Left lobe of liver (tissue), 2 donors: ENCODE data around the gene APOLD1. TPM values are rescaled to one million over a fixed set of nuclear protein-coding genes. Genes with fewer than 3 reads are reported as not detected.
"Not testable (repeated sequence)": the region's sequence is repeated elsewhere in the genome, so short reads cannot be mapped to it uniquely, and the experiment has no call there.

Experiments
- ATAC-seq: fragments of 200-7000 bp; cut with Tn5 transposase; one replicate; pipeline ENCODE4 v1.9.1; 2020; ENCODE audit warnings: mild to moderate bottlenecking, moderate library complexity
- DNase-seq: peaks from one replicate; pipeline ENCODE4 v3.0.0-alpha.2; 2020; ENCODE audit warnings: low spot score
- total RNA-seq: library from RNA; stranded (reverse); gene quantifications from one replicate; pipeline ENCODE4 v1.2.1, GENCODE V29; 2021
- donor health status: DM: no; HTN: no; CAD: no; lungs with moderate emphysema.
- donor health status: DM: no; HTN: yes; CAD: no.

The APOLD1 gene, protein sequence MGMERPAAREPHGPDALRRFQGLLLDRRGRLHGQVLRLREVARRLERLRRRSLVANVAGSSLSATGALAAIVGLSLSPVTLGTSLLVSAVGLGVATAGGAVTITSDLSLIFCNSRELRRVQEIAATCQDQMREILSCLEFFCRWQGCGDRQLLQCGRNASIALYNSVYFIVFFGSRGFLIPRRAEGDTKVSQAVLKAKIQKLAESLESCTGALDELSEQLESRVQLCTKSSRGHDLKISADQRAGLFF
- 1.5 TPM for total RNA-seq

DNA sequence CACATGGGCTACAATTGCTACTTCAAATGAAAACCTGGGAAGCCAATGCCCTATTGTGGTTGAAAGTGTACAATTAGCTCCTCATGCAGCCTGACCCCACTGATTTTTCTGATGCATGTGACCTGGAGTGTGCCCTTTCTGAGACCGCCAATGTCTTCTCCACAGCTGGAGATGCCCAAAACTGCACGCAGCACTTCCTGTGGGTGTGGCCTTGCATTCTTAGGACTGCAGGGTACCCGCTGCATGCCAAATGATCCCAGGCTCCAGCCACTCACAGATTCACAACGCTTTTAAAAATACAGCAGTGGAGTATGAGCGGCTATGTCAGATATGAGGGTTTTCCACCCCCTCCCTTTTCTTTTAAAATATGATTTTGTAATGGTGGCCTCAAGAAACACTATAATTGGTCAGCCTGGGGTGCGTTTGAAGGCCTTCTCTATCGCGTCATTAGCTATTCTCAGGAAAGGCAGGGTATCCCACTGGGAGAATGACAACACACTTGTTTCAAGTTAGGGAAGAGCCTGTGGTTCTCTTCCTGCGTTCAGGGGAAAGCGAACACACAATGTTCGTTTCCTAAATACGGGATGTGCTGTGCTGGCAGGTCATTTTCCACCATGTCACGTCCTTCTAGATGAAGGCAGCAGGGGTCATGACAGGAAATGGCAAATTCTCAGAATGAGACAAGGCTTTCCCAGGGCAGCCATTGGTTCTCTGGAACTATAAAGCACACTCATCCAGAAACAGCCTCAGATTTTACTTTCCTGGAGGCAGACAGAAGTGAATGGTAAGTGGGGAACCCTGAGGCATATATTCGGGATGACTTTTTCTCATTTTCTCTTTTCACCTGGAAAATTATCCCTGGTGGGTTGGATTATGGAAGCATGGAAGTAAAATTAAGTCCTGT is at the start of gene APOLD1:
Gene APOLD1 (plus strand): TSS at position 749 of the 904 bp plus-strand sequence. CDS start 33 bp downstream, at position 782.
- ATAC-seq (no peak), DNase-seq (no peak)

GRCh38 chr12:12736759-12737676 is 48.4 kb upstream of the APOLD1 start:
- ATAC-seq (peak; percentile 87), DNase-seq (no peak)

- ATAC-seq, DNase-seq: not testable (repeated sequence)
Observed at GRCh38 chr12:12738152-12738551, 47.3 kb upstream of the APOLD1 start.

GRCh38 chr12:12741660-12742059 is 43.8 kb upstream of the APOLD1 start:
- DNase-seq (no peak), ATAC-seq (peak; percentile 48)

- no peak for ATAC-seq
- DNase-seq, result no peak
Observed at GRCh38 chr12:12744546-12745305, 40.7 kb upstream of the APOLD1 start.

- DNase-seq (no peak), ATAC-seq (no peak)
Observed at GRCh38 chr12:12745576-12746211, 39.8 kb upstream of the APOLD1 start.

- DNase-seq (no peak), ATAC-seq (no peak)
Observed at GRCh38 chr12:12747278-12747677, 38.2 kb upstream of the APOLD1 start.

- ATAC-seq (no peak), DNase-seq (no peak)
Observed at GRCh38 chr12:12748044-12748443, 37.4 kb upstream of the APOLD1 start.

- peak; percentile 55 for ATAC-seq
- no peak for DNase-seq
Observed at GRCh38 chr12:12749433-12749832, 36.0 kb upstream of the APOLD1 start.

- DNase-seq, result no peak
- ATAC-seq, result no peak
Observed at GRCh38 chr12:12755923-12756322, 29.5 kb upstream of the APOLD1 start.

- no peak for DNase-seq
- no peak for ATAC-seq
Observed at GRCh38 chr12:12757121-12757520, 28.3 kb upstream of the APOLD1 start.

- DNase-seq (no peak), ATAC-seq (no peak)
Observed at GRCh38 chr12:12759234-12759915, 26.1 kb upstream of the APOLD1 start.

DNA sequence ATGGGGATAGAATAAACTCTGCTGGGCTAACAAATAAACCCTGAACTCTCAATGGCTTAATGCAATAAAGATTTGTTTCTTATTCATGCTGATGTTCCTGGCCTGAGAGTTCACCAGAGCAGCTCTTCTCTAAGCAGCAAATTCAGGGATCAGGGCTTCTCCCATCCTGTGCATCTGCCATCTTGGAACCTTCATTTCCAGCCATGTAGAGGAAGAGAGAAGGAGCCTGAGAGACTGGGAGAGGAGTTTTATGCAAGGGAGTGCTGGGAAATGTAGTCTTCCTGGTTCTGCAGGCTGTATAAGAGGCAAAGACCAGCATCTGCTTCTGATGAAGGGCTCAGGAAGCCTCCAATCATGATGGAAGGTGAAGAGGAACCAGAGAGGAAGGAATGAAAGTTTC is 20.6 kb upstream of the APOLD1 start:
- no peak for ATAC-seq

DNA sequence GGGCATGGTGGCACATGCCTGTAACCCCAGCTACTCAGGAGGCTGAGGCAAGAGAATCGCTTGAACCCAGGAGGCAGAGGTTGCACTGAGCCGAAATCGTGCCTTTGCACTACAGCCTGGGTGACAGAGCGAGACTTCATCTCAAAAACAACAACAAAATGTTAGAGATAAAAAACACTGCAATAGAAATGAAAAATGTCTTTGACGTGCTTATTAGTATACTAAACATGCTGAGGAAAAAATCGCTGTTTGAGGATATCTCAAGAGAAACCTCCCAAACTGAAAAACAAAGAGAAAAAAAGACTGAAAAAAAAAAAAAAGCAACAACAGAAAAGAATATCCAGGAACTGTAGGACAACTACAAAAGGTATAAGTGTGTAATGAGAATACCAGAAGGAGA is 15.2 kb upstream of the APOLD1 start:
- DNase-seq (no peak), ATAC-seq (no peak)

More for the DNA sequence above, 20.6 kb upstream of the APOLD1 start:
- DNase-seq, result no peak

DNA sequence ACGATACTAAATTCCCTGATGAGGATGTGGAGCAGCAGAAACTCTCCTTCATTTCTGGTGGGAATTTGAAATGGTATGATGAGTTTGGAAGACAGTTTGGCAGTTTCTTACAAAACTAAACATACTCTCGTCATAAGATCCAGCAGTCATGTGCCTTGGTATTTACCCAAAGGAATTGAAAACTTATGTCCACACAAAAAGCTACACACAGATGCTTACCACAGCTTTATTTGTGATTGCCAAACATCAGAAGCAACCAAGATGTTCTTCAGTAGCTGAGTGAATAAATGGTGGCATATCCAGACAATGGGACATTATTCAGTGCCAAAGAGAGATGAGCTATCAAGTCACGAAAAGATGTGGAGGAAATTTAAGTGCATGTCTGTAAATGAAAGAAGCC is 10.7 kb upstream of the APOLD1 start:
- no peak for DNase-seq

GRCh38 chr12:12776261-12776660 is 9.2 kb upstream of the APOLD1 start:
- DNase-seq (no peak), ATAC-seq (peak; percentile 13)

More for the DNA sequence above, 10.7 kb upstream of the APOLD1 start:
- no peak for ATAC-seq

DNA sequence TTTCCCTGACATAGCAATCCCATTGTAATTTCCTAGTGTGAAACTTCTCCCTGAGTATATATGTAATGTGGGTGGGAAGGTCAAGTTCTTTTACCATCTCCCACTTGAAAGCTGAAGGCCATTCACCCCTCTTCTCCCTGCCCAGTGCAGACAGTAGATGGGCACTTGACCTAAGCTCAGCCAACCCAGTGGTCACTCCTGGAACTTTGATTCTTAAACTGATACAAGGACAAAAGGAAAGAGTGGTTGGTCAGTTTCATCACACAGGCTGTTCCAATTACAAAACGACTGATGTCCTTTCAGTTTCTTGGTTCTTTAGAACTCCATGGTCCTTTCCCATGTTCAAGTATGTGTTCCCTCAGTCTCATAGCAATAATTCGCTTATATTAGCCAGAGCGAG is 8.4 kb upstream of the APOLD1 start:
- ATAC-seq, result no peak

GRCh38 chr12:12779007-12779406 is 6.5 kb upstream of the APOLD1 start:
- ATAC-seq (no peak), DNase-seq (no peak)

More for the DNA sequence above, 8.4 kb upstream of the APOLD1 start:
- DNase-seq, result no peak

DNA sequence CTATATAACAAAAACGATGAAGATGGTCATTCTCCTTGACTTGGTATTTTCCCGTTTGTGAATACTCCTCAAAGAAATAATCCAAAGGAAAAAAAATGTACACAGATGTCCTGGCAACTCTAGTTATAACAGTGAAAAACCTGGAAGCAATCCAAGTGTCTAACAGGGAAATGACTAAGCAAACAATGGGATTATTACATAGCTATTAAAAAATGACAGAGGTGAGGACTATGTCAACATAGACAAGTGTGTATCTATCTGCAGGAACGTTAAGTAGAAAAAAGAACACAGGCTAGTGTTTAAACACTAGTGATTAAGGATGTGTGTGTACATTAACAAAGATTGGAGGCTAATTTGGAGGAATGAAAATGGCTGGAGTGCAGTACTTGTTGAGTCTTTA is 5.9 kb upstream of the APOLD1 start:
- ATAC-seq (no peak), DNase-seq (no peak)
